Fibroblast of peridontal ligament (primary cell): ENCODE data around the gene PTPRJ.
"Not testable (repeated sequence)": the region's sequence is repeated elsewhere in the genome, so short reads cannot be mapped to it uniquely, and the experiment has no call there.

Experiments used
- DNase-seq: peaks from one replicate; pipeline ENCODE4 v3.0.0-alpha.2; 2010; ENCODE audit errors: extremely low read depth

Gene PTPRJ

GRCh38 chr11:48017831-48018527 is 37.6 kb downstream of the PTPRJ start:
- DNase-seq: no peak

DNA sequence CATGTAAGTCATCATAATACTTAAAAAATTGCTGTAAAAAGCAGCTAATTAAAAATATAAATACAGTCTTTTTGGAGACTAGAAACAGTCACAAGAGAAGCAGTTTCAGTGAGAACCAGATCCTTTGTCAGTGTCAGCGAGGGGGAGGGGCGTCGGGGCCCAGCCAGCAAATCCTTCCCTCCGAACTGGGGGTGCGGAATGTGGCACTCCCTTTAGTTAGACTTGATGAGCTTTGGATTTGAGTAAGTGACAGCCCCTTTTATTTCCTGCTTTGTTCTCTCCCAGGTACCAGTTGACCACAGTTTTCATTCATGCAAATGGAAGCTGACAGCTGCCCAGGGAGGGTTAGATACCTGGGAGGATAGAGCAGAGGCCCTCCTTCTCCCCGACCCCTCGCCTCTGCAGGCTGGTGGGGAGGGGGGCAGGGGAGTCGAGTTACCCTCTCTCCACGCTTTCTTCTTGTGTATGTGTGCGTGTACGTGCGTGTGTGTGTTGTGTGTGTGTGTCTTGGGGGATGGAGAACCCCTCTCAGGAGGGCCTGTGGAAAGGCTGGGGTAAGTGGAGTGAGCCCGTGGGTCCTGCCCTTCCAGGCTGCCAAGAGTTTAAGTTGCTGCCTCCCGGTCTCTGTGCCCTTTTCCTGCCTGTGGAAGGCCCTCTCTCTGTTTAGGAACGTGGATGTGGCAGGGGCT is 38.3 kb downstream of the PTPRJ start:
- DNase-seq: no peak

DNA sequence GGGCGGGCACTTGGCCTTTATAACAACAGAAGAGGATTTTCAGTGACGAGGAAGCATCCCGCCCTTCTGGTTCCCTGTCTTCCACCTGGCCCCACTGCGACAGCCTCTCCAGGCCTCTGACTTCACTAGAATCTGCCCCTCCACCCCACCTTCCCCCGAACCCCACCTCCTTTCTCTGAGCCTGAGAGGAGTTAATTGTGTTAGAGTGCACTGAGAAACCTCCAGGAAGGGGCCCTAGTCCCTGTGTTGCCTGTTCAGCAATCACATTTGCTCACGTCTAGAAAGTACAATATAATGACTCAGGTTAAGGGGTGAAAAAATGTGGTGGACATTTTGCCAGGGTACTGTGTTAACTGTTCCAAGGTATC is 38.8 kb downstream of the PTPRJ start:
- DNase-seq: no peak

DNA sequence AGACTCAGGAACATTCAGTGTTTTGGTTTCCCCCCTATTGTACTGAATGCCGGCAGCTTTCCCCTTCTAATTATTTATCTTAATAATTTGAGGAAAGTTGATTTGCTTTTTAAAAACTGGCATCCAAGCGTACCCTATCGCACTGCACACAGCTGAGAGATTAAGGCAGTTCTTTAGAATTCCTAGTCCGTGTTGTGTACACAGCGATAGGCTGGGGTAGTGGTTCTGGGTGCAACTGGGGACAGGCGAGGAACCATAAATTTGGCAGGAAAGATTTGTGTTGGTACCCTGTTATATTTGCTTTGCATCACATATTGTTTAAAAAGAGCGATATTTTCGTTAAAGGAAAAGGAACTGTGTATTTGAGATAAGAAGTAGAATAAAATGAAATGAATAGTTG is 39.2 kb downstream of the PTPRJ start:
- no peak for DNase-seq

DNA sequence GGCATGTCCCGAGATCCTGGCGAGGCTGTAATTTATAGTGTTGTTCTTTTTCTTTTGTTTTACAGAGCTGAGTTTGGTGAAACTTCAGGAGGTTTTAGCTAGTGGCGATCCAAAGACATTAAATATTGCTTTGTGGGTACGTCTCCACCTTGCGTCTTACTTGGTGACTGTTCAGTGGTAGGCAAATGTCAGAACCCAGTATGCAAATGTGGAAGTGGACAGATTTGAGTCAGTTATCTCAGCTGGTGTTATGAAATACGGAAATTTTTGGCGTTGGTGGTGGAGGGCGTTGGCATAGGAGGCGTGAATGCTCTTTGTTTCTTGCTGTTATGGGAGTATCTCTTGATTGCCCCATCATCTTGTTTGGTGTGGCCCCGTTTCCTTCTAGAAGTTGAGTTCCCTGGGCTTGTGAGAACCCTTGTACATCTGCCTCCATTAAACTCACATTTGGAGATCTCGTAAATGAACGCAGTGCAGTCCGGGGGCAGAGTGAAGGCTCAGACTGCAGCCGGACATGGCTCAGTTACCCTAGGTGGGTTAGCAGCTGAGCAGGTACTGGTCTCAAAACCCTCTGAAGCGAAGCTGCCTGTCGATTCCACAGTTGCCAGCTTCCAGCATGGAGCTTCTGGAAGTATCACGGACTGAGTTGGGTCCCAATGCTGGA is 39.9 kb downstream of the PTPRJ start:
- DNase-seq: no peak

GRCh38 chr11:48021201-48021820 is 41.0 kb downstream of the PTPRJ start:
- not testable (repeated sequence) for DNase-seq

GRCh38 chr11:48022445-48022844 is 42.1 kb downstream of the PTPRJ start:
- DNase-seq: no peak

- DNase-seq: not testable (repeated sequence)
Measured at GRCh38 chr11:48023608-48024007, 43.2 kb downstream of the PTPRJ start.

- peak; percentile 38 for DNase-seq
Measured at GRCh38 chr11:48024635-48025071, 44.3 kb downstream of the PTPRJ start.

- DNase-seq: no peak
Measured at GRCh38 chr11:48025293-48025983, 45.1 kb downstream of the PTPRJ start.

DNA sequence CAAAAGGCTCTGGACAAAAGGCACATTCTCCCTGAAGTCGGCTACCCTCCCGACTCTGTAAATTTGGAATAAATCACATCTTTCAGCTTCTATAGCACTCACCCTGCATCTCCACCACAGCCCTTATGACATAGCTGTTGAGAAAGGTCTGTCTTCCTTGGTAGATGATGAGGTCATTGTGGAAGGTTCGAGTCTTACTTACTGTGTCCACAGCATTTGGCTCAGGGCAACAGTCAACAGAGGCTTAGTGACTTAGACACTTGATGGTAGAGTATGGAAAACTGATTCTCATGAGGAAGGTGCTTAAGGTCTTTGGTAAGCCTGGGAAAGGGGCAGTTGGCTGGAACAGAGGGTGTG is 45.6 kb downstream of the PTPRJ start:
- DNase-seq: no peak

DNA sequence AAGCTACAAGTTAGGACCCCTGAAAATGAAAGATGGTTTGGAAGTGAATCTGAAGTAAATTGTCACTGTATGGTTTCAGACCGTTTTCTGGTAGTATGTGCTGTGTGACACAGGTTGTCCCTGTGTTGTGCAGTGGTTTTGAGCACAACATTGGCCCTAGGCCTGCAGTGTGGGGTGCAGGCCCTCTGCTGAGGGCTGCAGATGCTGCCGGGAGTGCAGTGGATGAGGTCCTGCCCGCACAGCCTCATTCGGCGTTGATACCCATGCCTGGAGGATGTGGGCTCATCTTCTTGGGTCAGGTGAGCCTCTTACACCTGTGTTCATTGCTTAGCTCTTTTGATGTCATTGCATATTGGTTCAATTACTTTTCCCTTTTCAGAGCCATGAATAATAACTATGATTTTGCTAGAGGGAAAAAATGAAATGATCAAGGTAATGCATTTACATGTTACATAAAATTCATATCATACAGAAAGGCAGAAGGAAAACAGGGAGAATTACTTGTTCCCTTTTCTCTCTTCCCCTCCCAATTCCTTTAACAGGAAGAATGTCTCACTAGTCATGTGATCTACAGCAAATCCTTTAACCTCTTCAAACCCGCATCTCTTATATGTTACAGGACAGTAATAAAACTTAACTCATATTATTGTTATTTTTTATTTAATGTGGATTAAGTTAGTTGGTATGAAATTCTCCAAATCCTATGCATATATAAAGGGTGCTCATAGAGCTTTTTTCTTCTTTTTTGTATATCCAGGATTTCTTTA is 48.7 kb downstream of the PTPRJ start:
- peak; percentile 59 for DNase-seq

DNA sequence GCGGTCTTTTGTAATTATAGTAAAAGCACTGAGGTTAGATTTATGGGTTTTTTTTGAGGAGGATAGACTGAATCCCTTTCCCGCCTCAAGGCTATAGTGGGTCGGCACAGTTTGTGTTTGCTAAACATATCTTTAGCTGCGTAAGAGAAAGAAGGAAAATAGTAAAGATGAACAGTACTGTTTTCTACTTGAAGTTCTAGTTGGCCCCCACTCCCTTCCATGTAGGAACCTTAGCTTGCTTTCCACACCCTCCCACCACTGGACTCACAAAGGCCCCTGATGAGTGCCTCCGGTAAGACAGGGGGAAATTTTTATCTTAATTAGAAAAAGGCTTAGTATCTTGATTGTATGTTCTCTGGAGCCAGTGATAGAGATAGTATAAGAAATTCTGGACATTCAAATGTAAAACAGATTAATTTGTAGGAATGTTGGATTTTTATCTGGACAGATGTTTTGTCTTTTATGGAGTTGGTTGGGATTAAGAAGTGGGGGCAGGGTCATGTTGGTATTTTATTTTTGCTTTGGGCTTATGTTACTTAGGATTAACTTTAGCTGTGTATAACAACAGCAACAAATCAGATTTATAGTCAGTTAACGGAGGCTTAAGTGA is 49.4 kb downstream of the PTPRJ start:
- DNase-seq: no peak

GRCh38 chr11:48031602-48032001 is 51.2 kb downstream of the PTPRJ start:
- no peak for DNase-seq

- no peak for DNase-seq
Measured at GRCh38 chr11:48032721-48033120, 52.4 kb downstream of the PTPRJ start.

DNA sequence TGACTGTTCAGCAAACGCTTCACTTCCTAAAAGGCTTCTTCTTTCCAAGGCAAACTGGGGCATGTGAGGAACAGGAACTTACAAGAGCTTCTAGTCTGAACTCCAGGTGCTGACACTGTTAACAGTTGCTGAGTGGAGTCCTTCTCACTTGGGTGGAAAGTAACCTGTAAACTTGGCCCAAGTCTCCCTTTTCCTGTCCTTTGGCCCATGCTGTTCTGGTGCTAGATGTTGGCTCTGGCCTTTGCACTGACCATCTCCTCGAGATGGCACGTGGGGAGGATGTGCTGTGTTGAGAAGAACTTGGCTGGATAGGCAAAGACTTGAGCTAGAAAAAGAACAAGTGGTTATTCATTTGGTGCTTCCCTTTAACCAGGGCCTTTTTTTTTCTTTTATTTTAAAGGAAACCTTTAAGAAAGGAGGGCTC is 53.6 kb downstream of the PTPRJ start:
- no peak for DNase-seq

GRCh38 chr11:48034926-48035871 is 54.8 kb downstream of the PTPRJ start:
- DNase-seq: no peak

DNA sequence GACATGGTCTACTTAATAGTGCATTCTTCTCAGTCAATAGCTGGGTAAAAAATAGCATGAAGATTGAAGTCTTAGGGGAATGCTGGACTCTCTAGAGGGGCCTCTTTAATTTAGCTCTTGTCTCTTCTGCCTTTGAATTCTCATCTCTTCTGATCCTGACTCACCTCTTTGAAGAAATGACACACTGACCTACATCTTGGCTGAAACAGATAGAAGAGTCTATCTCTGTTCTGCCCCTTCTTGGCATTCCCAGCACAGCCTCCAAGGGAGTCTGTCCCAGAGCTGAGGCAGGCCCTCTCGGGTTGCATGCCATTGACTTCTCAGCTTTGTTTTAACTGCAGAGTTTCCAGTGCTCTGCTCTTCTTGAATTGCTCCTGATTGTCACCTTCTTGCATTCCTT is 55.7 kb downstream of the PTPRJ start:
- no peak for DNase-seq

- peak; percentile 69 for DNase-seq
Measured at GRCh38 chr11:48036466-48036865, 56.1 kb downstream of the PTPRJ start.
